ENCODE data around the gene GHRHR. TPM values are rescaled to one million over a fixed set of nuclear protein-coding genes. Genes with fewer than 3 reads are reported as not detected.

Gene GHRHR
- total and polyA plus RNA-seq, 8 donors = 0.31 to 0.51 (median 0.48) TPM; not detected in 5

- peaks cover 0 to 43% of the 10 kb centered on the region in 2 donors for H3K36me3 ChIP-seq
Observed at GRCh38 chr7:30920584-30921539, 42.9 kb upstream of the GHRHR start.

DNA sequence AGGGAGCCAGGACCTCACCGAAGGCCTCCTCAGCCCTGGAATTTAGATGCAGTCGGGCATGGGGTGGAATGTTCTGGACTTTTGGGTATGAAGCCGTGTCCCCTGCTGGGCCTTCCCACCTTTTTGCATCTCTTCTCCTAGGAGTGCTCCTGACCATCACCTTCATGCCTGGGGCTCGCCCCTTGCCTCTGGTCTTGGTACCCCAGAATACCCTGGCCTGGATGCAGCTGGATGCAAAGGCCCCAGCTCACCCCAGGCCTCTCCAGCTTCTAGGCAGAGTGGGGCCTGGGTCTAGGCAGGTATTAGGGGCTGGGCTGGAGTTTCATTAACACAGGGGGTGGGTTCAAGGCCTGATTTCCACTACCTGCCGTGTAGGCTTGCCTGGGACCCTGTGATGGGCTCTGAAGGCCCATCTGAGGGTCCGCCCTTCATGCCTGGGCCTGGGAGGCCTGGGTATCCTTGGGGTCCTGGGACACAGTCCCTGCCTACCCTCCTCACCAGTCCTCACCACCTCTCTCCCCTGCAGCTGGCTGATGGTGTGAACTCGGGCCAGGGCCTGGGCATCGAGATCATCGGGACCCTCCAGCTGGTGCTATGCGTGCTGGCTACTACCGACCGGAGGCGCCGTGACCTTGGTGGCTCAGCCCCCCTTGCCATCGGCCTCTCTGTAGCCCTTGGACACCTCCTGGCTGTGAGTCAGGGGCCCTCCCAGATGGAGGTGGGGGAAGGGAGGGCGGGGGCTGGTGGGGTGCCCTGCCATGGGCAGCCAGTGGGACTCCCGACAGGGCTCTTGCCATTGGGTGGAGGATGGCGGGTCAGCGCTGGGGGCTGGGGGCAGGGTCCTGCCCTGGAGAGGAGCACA lies 42.0 kb upstream of the GHRHR start:
- TF ChIP-seq, protein P1, sequence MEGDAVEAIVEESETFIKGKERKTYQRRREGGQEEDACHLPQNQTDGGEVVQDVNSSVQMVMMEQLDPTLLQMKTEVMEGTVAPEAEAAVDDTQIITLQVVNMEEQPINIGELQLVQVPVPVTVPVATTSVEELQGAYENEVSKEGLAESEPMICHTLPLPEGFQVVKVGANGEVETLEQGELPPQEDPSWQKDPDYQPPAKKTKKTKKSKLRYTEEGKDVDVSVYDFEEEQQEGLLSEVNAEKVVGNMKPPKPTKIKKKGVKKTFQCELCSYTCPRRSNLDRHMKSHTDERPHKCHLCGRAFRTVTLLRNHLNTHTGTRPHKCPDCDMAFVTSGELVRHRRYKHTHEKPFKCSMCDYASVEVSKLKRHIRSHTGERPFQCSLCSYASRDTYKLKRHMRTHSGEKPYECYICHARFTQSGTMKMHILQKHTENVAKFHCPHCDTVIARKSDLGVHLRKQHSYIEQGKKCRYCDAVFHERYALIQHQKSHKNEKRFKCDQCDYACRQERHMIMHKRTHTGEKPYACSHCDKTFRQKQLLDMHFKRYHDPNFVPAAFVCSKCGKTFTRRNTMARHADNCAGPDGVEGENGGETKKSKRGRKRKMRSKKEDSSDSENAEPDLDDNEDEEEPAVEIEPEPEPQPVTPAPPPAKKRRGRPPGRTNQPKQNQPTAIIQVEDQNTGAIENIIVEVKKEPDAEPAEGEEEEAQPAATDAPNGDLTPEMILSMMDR (IDR thresholded peaks at IDR 0.05) = no peak
- Histone ChIP-seq H3K4me3 (no peak overlapping the region), H3K27me3 (no peaks in the 10 kb centered on the region), H3K27ac (peak overlapping the region; percentile 70 to 72), H3K4me1 (peaks cover 25 to 41% of the 10 kb centered on the region in 2 donors), H3K36me3 (peaks cover 0 to 50% of the 10 kb centered on the region in 2 donors), H3K9me3 (peaks cover 0 to 3% of the 10 kb centered on the region in 2 donors)
- intact Hi-C loops (cut with DNase I) = no loop called here
- DNase-seq (peak in 2 of 4 donors; percentile 28 to 72), ATAC-seq (no peak)

More at GRCh38 chr7:30920584-30921539, 42.9 kb upstream of the GHRHR start:
- TF ChIP-seq, protein P1 (IDR thresholded peaks at IDR 0.05) = no peak
- H3K9me3 ChIP-seq = no peaks in the 10 kb centered on the region
- intact Hi-C loops (cut with DNase I) = no loop called here
- H3K27ac ChIP-seq = peak overlapping the region; percentile 70 to 72
- ATAC-seq (peak; percentile 64), DNase-seq (peak in 2 of 4 donors; percentile 69 to 76)
- no peak overlapping the region for H3K4me3 ChIP-seq
- no peaks in the 10 kb centered on the region for H3K27me3 ChIP-seq
- peaks cover 25 to 48% of the 10 kb centered on the region in 2 donors for H3K4me1 ChIP-seq

DNA sequence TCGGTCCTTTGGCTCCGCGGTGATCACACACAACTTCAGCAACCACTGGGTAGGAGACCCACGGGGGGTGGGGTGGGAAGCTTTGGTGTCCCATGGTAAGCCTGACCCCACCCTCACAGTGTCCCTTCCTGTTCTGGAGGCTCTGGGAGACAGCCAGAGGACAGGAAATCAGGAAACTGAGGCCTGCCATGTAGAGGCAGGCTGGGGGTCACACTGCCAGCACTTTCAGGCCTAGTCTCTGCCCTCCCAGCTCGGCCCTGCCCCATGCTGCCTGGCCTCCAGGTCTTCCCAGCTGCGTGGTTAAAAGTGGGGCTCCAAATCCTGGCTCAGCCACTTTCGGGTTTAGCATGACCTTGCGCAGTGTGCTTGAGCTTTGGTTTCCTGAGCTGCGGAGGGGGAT lies 41.2 kb upstream of the GHRHR start:
- Histone ChIP-seq H3K9me3 (peaks cover 0 to 9% of the 10 kb centered on the region in 2 donors), H3K4me1 (peaks cover 22 to 41% of the 10 kb centered on the region in 2 donors), H3K27me3 (no peaks in the 10 kb centered on the region), H3K36me3 (peaks cover 0 to 59% of the 10 kb centered on the region in 2 donors), H3K4me3 (no peak overlapping the region), H3K27ac (peak overlapping the region in 1 of 2 donors; percentile 70)
- intact Hi-C loops (cut with DNase I) = no loop called here
- TF ChIP-seq, protein P1 (IDR thresholded peaks at IDR 0.05) = no peak
- DNase-seq (peak in 2 of 4 donors; percentile 29 to 35), ATAC-seq (no peak)

- DNase-seq = peak in 2 of 4 donors; percentile 27 to 57
- no peak for ATAC-seq
- peaks cover 0 to 9% of the 10 kb centered on the region in 2 donors for H3K9me3 ChIP-seq
- intact Hi-C loops (cut with DNase I) = no loop called here
- H3K4me1 ChIP-seq = peaks cover 22 to 40% of the 10 kb centered on the region in 2 donors
- no peaks in the 10 kb centered on the region for H3K27me3 ChIP-seq
- peak overlapping the region in 1 of 2 donors; percentile 70 for H3K27ac ChIP-seq
- peaks cover 0 to 59% of the 10 kb centered on the region in 2 donors for H3K36me3 ChIP-seq
- no peak overlapping the region for H3K4me3 ChIP-seq
- TF ChIP-seq, protein P1 (IDR thresholded peaks at IDR 0.05) = no peak
Observed at GRCh38 chr7:30923009-30923773, 40.6 kb upstream of the GHRHR start.
